ENCODE measurements around the gene MAML2.

- no peak for TF ChIP-seq CTCF (IDR thresholded peaks at IDR 0.05 in 8 of 11, conservative IDR thresholded peaks at IDR 0.05 in 3 of 11)
- TF ChIP-seq POLR2A (IDR thresholded peaks at IDR 0.05), result no peak
- no peak for TF ChIP-seq POLR2AphosphoS5 (IDR thresholded peaks at IDR 0.05)
Observed at GRCh38 chr11:96019810-96020747, 322.9 kb downstream of the MAML2 start.

All from spleen (tissue), 7 donors.